MM.1S (cell line): Measurements from ENCODE around the gene DQX1.
"Not testable (repeated sequence)": the region's sequence is repeated elsewhere in the genome, so short reads cannot be mapped to it uniquely, and the experiment has no call there.

Experiments
- DNase-seq: peaks from one replicate; pipeline ENCODE4 v3.0.0-alpha.2; 2015
- H2AFZ ChIP-seq: fragments of 300-600 bp; sonication (generic); 2 replicates; pipeline ENCODE4 v1.6.0; 2016; ENCODE audit warnings: antibody characterized with exemption, low read length
- H3F3A ChIP-seq: fragments of 300-600 bp; sonication (generic); 2 replicates; pipeline ENCODE4 v1.6.1; 2016; ENCODE audit warnings: mild to moderate bottlenecking, antibody characterized with exemption, low read length, moderate library complexity, mixed read lengths; ENCODE audit not compliant: insufficient read depth
- H3K27ac ChIP-seq: fragments of 300-600 bp; sonication (generic); 2 replicates; pipeline ENCODE4 v1.5.1; 2016; ENCODE audit warnings: mild to moderate bottlenecking, low read length
- H3K27me3 ChIP-seq: fragments of 300-600 bp; sonication (generic); replicated peaks from 2 replicates; pipeline ENCODE4 v1.6.0; 2016; ENCODE audit warnings: low read length; ENCODE audit not compliant: insufficient read depth
- H3K36me3 ChIP-seq: fragments of 300-600 bp; sonication (generic); replicated peaks from 2 replicates; pipeline ENCODE4 v1.6.1; 2016; ENCODE audit warnings: mild to moderate bottlenecking, low read length, mixed read lengths; ENCODE audit not compliant: insufficient read depth
- H3K4me1 ChIP-seq: fragments of 300-600 bp; sonication (generic); 2 replicates; pipeline ENCODE4 v1.6.1; 2016; ENCODE audit warnings: low read length, mixed read lengths
- H3K4me2 ChIP-seq: fragments of 300-600 bp; sonication (generic); 2 replicates; pipeline ENCODE4 v1.6.0; 2016; ENCODE audit warnings: low read depth, low read length
- H3K4me3 ChIP-seq: fragments of 300-600 bp; sonication (generic); 2 replicates; pipeline ENCODE4 v1.5.1; 2016; ENCODE audit warnings: low read length, mixed read lengths
- H3K79me2 ChIP-seq: fragments of 300-600 bp; sonication (generic); 2 replicates; pipeline ENCODE4 v1.6.1; 2016; ENCODE audit warnings: mixed run types, low read length, mixed read lengths
- H3K9ac ChIP-seq: fragments of 300-600 bp; sonication (generic); 2 replicates; pipeline ENCODE4 v1.6.1; 2016; ENCODE audit warnings: low read length, mixed read lengths
- H3K9me2 ChIP-seq: fragments of 300-600 bp; sonication (generic); replicated peaks from 2 replicates; pipeline ENCODE4 v1.6.1; 2016; ENCODE audit warnings: mild to moderate bottlenecking, low read length, mixed read lengths; ENCODE audit not compliant: insufficient read depth
- H3K9me3 ChIP-seq: fragments of 300-600 bp; sonication (generic); replicated peaks from 2 replicates; pipeline ENCODE4 v1.6.1; 2016; ENCODE audit warnings: mild to moderate bottlenecking, low read length, mixed read lengths; ENCODE audit not compliant: insufficient read depth
- H4K20me1 ChIP-seq: fragments of 300-600 bp; sonication (generic); 2 replicates; pipeline ENCODE4 v1.6.1; 2016; ENCODE audit warnings: mild to moderate bottlenecking, low read length, moderate library complexity, mixed read lengths; ENCODE audit not compliant: insufficient read depth
- EZH2 ChIP-seq: fragments of 300-600 bp; sonication (generic); optimal IDR thresholded peaks from 2 replicates; pipeline ENCODE3; 2017; ENCODE audit warnings: low read depth, mild to moderate bottlenecking, antibody characterized with exemption, low read length, mixed read lengths
- EZH2phosphoT487 ChIP-seq: fragments of 300-600 bp; sonication (generic); IDR thresholded peaks from 2 replicates; pipeline ENCODE4 v1.6.1; 2018; ENCODE audit warnings: antibody characterized with exemption, low read length
- TF ChIP-seq, protein P1 (sequence below): fragments of 300-600 bp; sonication (generic); IDR thresholded peaks from 2 replicates; pipeline ENCODE4 v1.5.1; 2016; ENCODE audit warnings: antibody characterized with exemption, low read length, mixed read lengths

The DQX1 gene

GRCh38 chr2:74488643-74489481 is 37.2 kb downstream of the DQX1 start:
- TF ChIP-seq, protein P1, sequence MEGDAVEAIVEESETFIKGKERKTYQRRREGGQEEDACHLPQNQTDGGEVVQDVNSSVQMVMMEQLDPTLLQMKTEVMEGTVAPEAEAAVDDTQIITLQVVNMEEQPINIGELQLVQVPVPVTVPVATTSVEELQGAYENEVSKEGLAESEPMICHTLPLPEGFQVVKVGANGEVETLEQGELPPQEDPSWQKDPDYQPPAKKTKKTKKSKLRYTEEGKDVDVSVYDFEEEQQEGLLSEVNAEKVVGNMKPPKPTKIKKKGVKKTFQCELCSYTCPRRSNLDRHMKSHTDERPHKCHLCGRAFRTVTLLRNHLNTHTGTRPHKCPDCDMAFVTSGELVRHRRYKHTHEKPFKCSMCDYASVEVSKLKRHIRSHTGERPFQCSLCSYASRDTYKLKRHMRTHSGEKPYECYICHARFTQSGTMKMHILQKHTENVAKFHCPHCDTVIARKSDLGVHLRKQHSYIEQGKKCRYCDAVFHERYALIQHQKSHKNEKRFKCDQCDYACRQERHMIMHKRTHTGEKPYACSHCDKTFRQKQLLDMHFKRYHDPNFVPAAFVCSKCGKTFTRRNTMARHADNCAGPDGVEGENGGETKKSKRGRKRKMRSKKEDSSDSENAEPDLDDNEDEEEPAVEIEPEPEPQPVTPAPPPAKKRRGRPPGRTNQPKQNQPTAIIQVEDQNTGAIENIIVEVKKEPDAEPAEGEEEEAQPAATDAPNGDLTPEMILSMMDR: no peak
- TF ChIP-seq EZH2: no peak
- TF ChIP-seq EZH2phosphoT487: no peak
- DNase-seq: no peak
- Histone ChIP-seq H3K4me3 (no peak overlapping the region), H3K9me3 (no peaks in the 10 kb centered on the region), H4K20me1 (no peaks in the 10 kb centered on the region), H3K27me3 (no peaks in the 10 kb centered on the region), H3K27ac (no peak overlapping the region), H2AFZ (no peak overlapping the region), H3K4me1 (no peaks in the 10 kb centered on the region), H3K9me2 (no peaks in the 10 kb centered on the region), H3K9ac (no peak overlapping the region), H3K4me2 (no peak overlapping the region), H3K79me2 (peaks cover 4% of the 10 kb centered on the region), H3F3A (no peaks in the 10 kb centered on the region), H3K36me3 (no peaks in the 10 kb centered on the region)

DNA sequence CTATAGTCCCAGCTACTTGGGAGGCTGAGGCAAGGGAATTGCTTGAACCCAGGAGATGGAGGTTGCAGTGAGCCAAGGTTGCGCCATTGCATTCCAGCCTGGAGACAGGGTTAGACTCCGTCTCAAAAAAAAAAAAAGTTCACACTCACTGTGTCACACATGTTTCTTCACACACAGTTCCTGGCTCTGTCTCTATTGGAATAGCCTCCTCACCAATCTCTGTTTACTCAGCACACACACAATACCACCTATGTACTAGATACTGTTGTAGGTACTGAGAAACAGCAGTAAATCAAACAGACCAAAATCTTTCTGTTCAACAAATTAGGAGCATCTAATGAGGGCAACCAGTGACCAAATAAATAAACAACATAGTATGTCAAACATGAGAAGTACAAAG is 39.9 kb downstream of the DQX1 start:
- Histone ChIP-seq H4K20me1 (no peaks in the 10 kb centered on the region), H3K79me2 (peaks cover 26% of the 10 kb centered on the region), H3K9me2 (no peaks in the 10 kb centered on the region), H3K36me3 (no peaks in the 10 kb centered on the region), H3K9me3 (no peaks in the 10 kb centered on the region), H3K4me3 (no peak overlapping the region), H2AFZ (no peak overlapping the region), H3K27me3 (no peaks in the 10 kb centered on the region), H3K27ac (no peak overlapping the region), H3K4me2 (no peak overlapping the region), H3K9ac (no peak overlapping the region), H3K4me1 (peaks cover 4% of the 10 kb centered on the region; the same call in 1 of the 2 replicates), H3F3A (peaks cover 4% of the 10 kb centered on the region; the same call in 1 of the 2 replicates)
- TF ChIP-seq, protein P1: no peak
- no peak for TF ChIP-seq EZH2phosphoT487
- no peak for TF ChIP-seq EZH2
- DNase-seq: no peak

DNA sequence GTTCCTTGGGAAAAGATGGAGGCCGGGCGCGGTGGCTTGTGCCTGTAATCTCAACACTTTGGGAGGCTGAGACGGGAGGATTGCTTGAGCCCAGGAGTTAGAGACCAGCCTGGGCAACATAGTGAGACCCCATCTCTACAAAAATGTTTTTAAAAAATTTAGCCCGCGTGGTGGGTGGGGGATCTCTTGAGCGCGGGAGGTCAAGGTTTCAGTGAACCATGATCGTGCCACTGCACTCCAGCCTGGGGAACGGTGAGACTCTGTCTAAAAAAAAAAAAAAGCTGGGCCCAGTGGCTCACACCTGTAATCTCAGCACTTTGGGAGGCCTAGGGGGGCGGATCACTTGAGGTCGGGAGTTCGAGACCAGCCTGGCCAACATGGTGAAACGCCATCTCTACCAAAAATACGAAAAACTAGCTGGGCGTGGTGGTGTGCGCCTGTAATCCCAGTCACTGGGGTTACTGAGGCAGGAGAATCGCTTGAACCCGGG is 42.3 kb downstream of the DQX1 start:
- peak overlapping the region; percentile 99 for H2AFZ ChIP-seq
- H4K20me1 ChIP-seq, H3K9me3 ChIP-seq, H3K4me1 ChIP-seq, H3F3A ChIP-seq, DNase-seq, H3K9me2 ChIP-seq, H3K27me3 ChIP-seq, H3K27ac ChIP-seq, H3K36me3 ChIP-seq: not testable (repeated sequence)
- H3K9ac ChIP-seq: peak overlapping the region; percentile 92
- peak overlapping the region; percentile 99 for H3K4me3 ChIP-seq
- peaks cover 33% of the 10 kb centered on the region for H3K79me2 ChIP-seq
- H3K4me2 ChIP-seq: peak overlapping the region; percentile 98
